Activated naive CD4-positive, alpha-beta T cell treated with anti-CD3 and anti-CD28 coated beads, Interleukin-2, amount 10 ng/mL, durations not matched to agents 7 days and 5 days (primary cell): ENCODE data around the gene PLEKHJ1.
A peak's percentile ranks its signal among the peaks of the same experiment; 100 is the strongest.
"Not testable (repeated sequence)": the region's sequence is repeated elsewhere in the genome, so short reads cannot be mapped to it uniquely, and the experiment has no call there.

Source experiments
- CTCF ChIA-PET: fragments of 350-600 bp; sonication (Branson Sonifier 250); formaldehyde crosslinking; loops from one replicate; lab custom pipeline; 2021; ENCODE audit warnings: antibody characterized with exemption; lab: Charles Lee
- DNase-seq: peaks from one replicate; pipeline ENCODE4 v3.0.0-alpha.2; 2020
- H3K27ac Mint-ChIP-seq: one replicate; pipeline ENCODE4 v1.8.0; 2021; ENCODE audit warnings: mild to moderate bottlenecking, moderate library complexity, mixed read lengths
- H3K27me3 Mint-ChIP-seq: one replicate; pipeline ENCODE4 v1.8.0; 2021; ENCODE audit warnings: mild to moderate bottlenecking, mixed read lengths
- H3K36me3 Mint-ChIP-seq: one replicate; pipeline ENCODE4 v1.8.0; 2021; ENCODE audit warnings: mixed read lengths
- H3K4me1 Mint-ChIP-seq: one replicate; pipeline ENCODE4 v1.8.0; 2021; ENCODE audit warnings: mixed read lengths
- H3K4me3 Mint-ChIP-seq: one replicate; pipeline ENCODE4 v1.8.0; 2021; ENCODE audit warnings: mild to moderate bottlenecking, moderate library complexity, mixed read lengths
- H3K9me3 Mint-ChIP-seq: one replicate; pipeline ENCODE4 v1.8.0; 2021; ENCODE audit warnings: mixed read lengths

The PLEKHJ1 gene, protein sequence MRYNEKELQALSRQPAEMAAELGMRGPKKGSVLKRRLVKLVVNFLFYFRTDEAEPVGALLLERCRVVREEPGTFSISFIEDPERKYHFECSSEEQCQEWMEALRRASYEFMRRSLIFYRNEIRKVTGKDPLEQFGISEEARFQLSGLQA

GRCh38 chr19:2236314-2237050 is at the start of gene PLEKHJ1, which contains the start of gene SF3A2:
PLEKHJ1 (minus strand) TSS chr19:2236329; CDS start chr19:2236248, 81 bp downstream.
SF3A2 (plus strand) TSS chr19:2236824; CDS start chr19:2243419, 6,595 bp downstream.
- no peaks in the 10 kb centered on the region for H3K9me3 Mint-ChIP-seq
- H3K4me3 Mint-ChIP-seq = peak within 1 kb of the TSS; percentile 98
- peak within 1 kb of the TSS; percentile 98 for H3K27ac Mint-ChIP-seq
- peaks cover 56% of the 10 kb centered on the region for H3K36me3 Mint-ChIP-seq
- CTCF ChIA-PET = interaction anchor here (0.7 to 3.7 kb wide), 11 partner anchors 20 to 157 kb away, joined by 3 to 16 read pairs (median 4); no protein-coding TSS in a partner anchor
- DNase-seq = peak; percentile 98
- H3K27me3 Mint-ChIP-seq = peaks cover 4% of the 10 kb centered on the region
- peaks cover 62% of the 10 kb centered on the region for H3K4me1 Mint-ChIP-seq

- DNase-seq = no peak
- peaks cover 49% of the 10 kb centered on the region for H3K27me3 Mint-ChIP-seq
- peaks cover 1% of the 10 kb centered on the region for H3K36me3 Mint-ChIP-seq
- H3K4me1 Mint-ChIP-seq = peaks cover 25% of the 10 kb centered on the region
- no peak overlapping the region for H3K4me3 Mint-ChIP-seq
- no peak overlapping the region for H3K27ac Mint-ChIP-seq
- CTCF ChIA-PET = interaction anchor here (0.6 to 0.9 kb wide), 2 partner anchors 9 to 342 kb away, joined by 3 read pairs; no protein-coding TSS in a partner anchor
- H3K9me3 Mint-ChIP-seq = no peaks in the 10 kb centered on the region
Observed at GRCh38 chr19:2283835-2284507, 47.8 kb upstream of the PLEKHJ1 start.

- no peak for DNase-seq
- no peaks in the 10 kb centered on the region for H3K9me3 Mint-ChIP-seq
- no peak overlapping the region for H3K27ac Mint-ChIP-seq
- no peaks in the 10 kb centered on the region for H3K36me3 Mint-ChIP-seq
- peaks cover 38% of the 10 kb centered on the region for H3K27me3 Mint-ChIP-seq
- CTCF ChIA-PET = interaction anchor here (0.9 kb wide), 1 partner anchor 8 kb away, joined by 3 read pairs; no protein-coding TSS in a partner anchor
- peaks cover 16% of the 10 kb centered on the region for H3K4me1 Mint-ChIP-seq
- no peak overlapping the region for H3K4me3 Mint-ChIP-seq
Observed at GRCh38 chr19:2282862-2283237, 46.7 kb upstream of the PLEKHJ1 start.

- CTCF ChIA-PET = no interaction called here
- H3K4me3 Mint-ChIP-seq = peak within 1 kb of the TSS; percentile 46
- H3K27me3 Mint-ChIP-seq = peaks cover 33% of the 10 kb centered on the region
- H3K9me3 Mint-ChIP-seq = no peaks in the 10 kb centered on the region
- H3K4me1 Mint-ChIP-seq = peaks cover 17% of the 10 kb centered on the region
- H3K36me3 Mint-ChIP-seq = peaks cover 1% of the 10 kb centered on the region
- DNase-seq = peak; percentile 70
- peak within 1 kb of the TSS; percentile 49 for H3K27ac Mint-ChIP-seq
Observed at GRCh38 chr19:2282062-2282861, 46.1 kb upstream of the PLEKHJ1 start, which contains the start of gene PEAK3. PEAK3 (minus strand) TSS chr19:2282175; CDS start chr19:2280931, 1,244 bp downstream.

DNA sequence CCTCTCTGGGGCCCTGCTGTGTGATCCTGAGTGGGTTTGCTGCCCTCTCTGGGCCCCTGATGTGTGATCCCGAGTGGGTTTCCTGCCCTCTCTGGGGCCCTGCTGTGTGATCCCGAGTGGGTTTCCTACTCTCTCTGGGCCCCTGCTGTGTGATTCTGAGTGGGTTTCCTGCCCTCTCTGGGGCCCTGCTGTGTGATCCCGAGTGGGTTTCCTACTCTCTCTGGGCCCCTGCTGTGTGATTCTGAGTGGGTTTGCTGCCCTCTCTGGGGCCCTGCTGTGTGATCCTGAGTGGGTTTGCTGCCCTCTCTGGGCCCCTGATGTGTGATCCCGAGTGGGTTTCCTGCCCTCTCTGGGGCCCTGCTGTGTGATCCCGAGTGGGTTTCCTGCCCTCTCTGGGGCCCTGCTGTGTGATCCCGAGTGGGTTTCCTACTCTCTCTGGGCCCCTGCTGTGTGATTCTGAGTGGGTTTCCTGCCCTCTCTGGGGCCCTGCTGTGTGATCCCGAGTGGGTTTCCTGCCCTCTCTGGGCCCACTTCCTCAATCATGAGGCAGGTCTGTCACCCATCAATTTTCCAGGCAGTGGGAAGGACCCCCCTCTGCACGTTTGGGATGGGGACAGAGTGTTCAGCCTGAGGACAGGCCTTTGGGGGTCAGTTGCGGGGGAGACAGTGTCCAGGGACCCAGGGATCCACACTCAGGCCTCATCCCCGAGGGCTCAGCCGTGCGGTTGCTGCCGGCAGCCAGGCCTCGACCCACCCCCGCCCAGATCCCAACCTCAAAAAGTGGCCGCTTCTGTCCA is 45.3 kb upstream of the PLEKHJ1 start:
- Mint-ChIP-seq H3K4me3 (peak overlapping the region; percentile 46), H3K4me1 (peaks cover 18% of the 10 kb centered on the region), H3K27ac (peak overlapping the region; percentile 49), H3K27me3 (peaks cover 29% of the 10 kb centered on the region)
- H3K36me3 Mint-ChIP-seq, H3K9me3 Mint-ChIP-seq, DNase-seq, CTCF ChIA-PET: not testable (repeated sequence)

GRCh38 chr19:2280633-2281264 is 44.6 kb upstream of the PLEKHJ1 start:
- H3K4me3 Mint-ChIP-seq = no peak overlapping the region
- H3K27ac Mint-ChIP-seq = no peak overlapping the region
- H3K27me3 Mint-ChIP-seq = peaks cover 25% of the 10 kb centered on the region

DNA sequence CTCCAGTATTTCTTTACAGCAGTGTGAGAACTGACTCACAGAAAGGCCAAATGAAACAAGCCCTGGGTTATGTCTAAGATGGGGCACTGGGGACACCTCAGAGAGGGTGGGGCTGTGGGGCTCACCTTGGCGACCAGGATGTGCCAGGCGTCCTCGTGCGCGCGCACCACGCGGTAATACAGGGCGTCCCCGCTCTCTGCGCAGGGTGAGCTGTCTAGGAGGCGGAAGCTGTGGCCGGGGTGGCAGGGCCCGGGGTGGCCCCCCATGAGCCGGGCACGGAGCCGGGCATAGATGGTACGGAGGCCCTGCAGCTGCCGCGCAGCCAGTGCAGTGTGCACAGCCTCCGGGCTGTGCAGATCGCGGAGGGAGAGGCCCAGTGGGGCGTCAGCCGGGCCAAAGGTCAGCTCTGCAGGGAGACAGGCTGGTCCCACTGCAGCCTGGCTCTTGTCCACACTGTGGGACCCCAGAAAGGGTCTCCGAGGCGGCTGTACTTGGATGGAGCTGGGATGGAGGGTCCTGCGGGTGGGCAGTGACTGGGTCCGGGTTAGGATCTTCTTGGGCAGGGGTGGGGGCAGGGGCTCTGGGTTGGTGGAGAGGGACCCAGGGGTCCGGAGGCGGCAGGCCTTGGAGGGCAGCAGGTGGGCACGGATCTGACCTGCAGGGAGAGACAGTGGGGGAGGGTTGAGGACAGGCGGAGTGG is 42.5 kb upstream of the PLEKHJ1 start:
- Mint-ChIP-seq H3K4me1 (peaks cover 32% of the 10 kb centered on the region), H3K27ac (no peak overlapping the region), H3K36me3 (peaks cover 14% of the 10 kb centered on the region), H3K4me3 (no peak overlapping the region), H3K27me3 (peaks cover 20% of the 10 kb centered on the region), H3K9me3 (no peaks in the 10 kb centered on the region)
- no peak for DNase-seq
- CTCF ChIA-PET = no interaction called here

More at GRCh38 chr19:2280633-2281264, 44.6 kb upstream of the PLEKHJ1 start:
- no peaks in the 10 kb centered on the region for H3K9me3 Mint-ChIP-seq
- CTCF ChIA-PET = no interaction called here
- H3K4me1 Mint-ChIP-seq = peaks cover 18% of the 10 kb centered on the region
- DNase-seq = no peak
- H3K36me3 Mint-ChIP-seq = peaks cover 2% of the 10 kb centered on the region

- no peak overlapping the region for H3K4me3 Mint-ChIP-seq
- peak overlapping the region; percentile 52 for H3K27ac Mint-ChIP-seq
- DNase-seq = no peak
- peaks cover 17% of the 10 kb centered on the region for H3K36me3 Mint-ChIP-seq
- peaks cover 7% of the 10 kb centered on the region for H3K27me3 Mint-ChIP-seq
- H3K4me1 Mint-ChIP-seq = peaks cover 36% of the 10 kb centered on the region
- H3K9me3 Mint-ChIP-seq = no peaks in the 10 kb centered on the region
- CTCF ChIA-PET = interaction anchor here (0.7 kb wide), 1 partner anchor 41 kb away, joined by 3 read pairs; no protein-coding TSS in a partner anchor
Observed at GRCh38 chr19:2277138-2277537, 41.0 kb upstream of the PLEKHJ1 start.

DNA sequence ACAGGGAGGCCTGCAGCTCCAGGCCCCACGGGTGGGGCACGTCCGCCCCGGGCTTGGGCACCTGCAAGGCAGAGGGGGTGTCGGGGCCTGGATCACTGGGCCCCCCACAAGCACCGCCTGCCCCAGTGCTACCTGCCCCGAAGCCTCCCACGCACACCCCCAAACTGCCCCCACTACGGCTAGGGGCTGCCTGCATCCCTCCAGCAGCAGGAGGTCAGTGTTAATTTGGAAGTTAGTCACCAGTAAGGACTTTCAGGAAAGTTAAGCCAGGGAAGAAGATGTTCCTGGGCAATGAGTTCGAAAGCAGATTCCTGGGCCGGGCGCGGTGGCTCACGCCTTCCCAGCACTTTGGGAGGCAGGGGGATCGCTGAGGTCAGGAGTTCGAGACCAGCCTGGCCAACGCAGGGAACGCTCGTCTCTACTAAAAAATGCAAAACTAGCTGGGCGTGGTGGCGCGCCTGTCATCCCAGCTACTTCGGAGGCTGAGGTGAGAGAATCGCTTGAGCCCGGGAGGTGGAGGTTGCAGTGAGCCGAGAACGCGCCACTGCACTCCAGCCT is 40.4 kb upstream of the PLEKHJ1 start:
- no peak for DNase-seq
- CTCF ChIA-PET = interaction anchor here (0.7 kb wide), 1 partner anchor 41 kb away, joined by 3 read pairs; no protein-coding TSS in a partner anchor
- no peak overlapping the region for H3K4me3 Mint-ChIP-seq
- H3K27me3 Mint-ChIP-seq = peaks cover under 1% of the 10 kb centered on the region
- peaks cover 34% of the 10 kb centered on the region for H3K4me1 Mint-ChIP-seq
- H3K27ac Mint-ChIP-seq = no peak overlapping the region
- H3K36me3 Mint-ChIP-seq = peaks cover 21% of the 10 kb centered on the region
- no peaks in the 10 kb centered on the region for H3K9me3 Mint-ChIP-seq

DNA sequence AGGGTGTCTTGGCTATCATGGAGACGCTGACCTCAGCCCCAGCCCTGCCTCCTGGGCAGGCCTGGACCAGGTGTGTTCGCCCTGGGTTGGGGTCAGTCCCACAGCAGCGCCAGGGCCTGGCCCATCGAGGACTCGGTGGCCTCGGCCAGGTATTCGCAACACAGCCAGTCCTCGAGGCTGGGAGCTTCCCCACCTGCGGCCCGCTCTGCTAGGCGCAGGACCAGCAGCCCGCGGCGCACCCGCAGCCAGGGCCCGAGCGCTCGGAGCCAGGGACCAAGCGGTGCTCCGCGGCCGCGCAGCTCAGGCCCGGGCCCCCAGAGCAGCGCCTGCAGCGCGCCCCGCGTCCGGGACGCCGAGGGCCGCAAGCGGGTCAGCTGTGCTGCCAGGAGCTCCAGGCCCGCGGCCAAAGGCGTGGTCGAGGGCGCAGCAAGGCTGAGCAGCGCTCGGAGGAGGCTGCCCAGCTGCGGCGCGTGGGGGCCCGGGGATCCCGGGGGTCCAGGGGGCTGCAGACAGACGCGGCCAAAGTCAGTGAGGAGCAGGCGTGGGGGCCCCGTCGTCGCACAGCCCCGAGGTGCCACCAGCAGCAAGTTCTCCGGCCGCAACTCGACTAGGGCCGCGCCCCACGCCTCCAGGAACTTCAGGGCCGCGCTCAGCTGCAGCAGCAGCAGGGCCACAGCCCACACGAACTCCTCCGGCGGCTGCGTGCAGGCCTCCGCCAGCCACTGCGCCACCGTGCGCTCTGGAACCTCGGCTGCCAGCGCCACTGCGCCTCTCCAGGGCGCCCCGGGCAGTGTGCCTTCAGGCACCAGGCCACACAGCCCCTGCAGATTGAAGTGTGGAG is 39.7 kb upstream of the PLEKHJ1 start:
- Mint-ChIP-seq H3K9me3 (no peaks in the 10 kb centered on the region), H3K27ac (no peak overlapping the region)
- CTCF ChIA-PET = interaction anchor here (0.7 to 2.1 kb wide), 5 partner anchors 12 to 326 kb away, joined by 3 to 6 read pairs (median 3); no protein-coding TSS in a partner anchor

GRCh38 chr19:2274931-2275535 is 38.9 kb upstream of the PLEKHJ1 start:
- Mint-ChIP-seq H3K27me3 (no peaks in the 10 kb centered on the region), H3K36me3 (peaks cover 24% of the 10 kb centered on the region), H3K27ac (peak overlapping the region; percentile 75), H3K4me1 (peaks cover 36% of the 10 kb centered on the region), H3K9me3 (no peaks in the 10 kb centered on the region), H3K4me3 (no peak overlapping the region)
- DNase-seq = peak; percentile 80
- CTCF ChIA-PET = interaction anchor here (0.7 to 3.1 kb wide), 10 partner anchors 8 to 326 kb away, joined by 3 to 16 read pairs (median 3); partner anchors contain the start of gene AMH

More for the DNA sequence above, 39.7 kb upstream of the PLEKHJ1 start:
- Mint-ChIP-seq H3K4me3 (no peak overlapping the region), H3K36me3 (peaks cover 24% of the 10 kb centered on the region), H3K27me3 (no peaks in the 10 kb centered on the region), H3K4me1 (peaks cover 36% of the 10 kb centered on the region)
- DNase-seq = no peak
